Measurements from ENCODE around the gene FSTL4. TPM values are rescaled to one million over a fixed set of nuclear protein-coding genes. Genes with fewer than 3 reads are reported as not detected.
A peak's percentile ranks its signal among the peaks of the same experiment; 100 is the strongest.
"Not testable (repeated sequence)": the region's sequence is repeated elsewhere in the genome, so short reads cannot be mapped to it uniquely, and the experiment has no call there.

Gene FSTL4
- total RNA-seq, 3 donors from 2014 or later: 0.42 to 1.7 (median 0.46) TPM

- Mint-ChIP-seq H3K4me1 (ENCODE audit: low read depth) (no peaks in the 10 kb centered on the region), H3K36me3 (ENCODE audit: insufficient read depth) (peaks cover 2% of the 10 kb centered on the region), H3K4me3 (no peak overlapping the region), H3K27me3 (ENCODE audit: low read depth) (peaks cover 5% of the 10 kb centered on the region), H3K9me3 (no peaks in the 10 kb centered on the region)
- ATAC-seq (no peak), DNase-seq (no peak)
These were observed 408.7 kb downstream of the FSTL4 start for GRCh38 chr5:133203317-133204305.

GRCh38 chr5:133202066-133202665 lies 410.2 kb downstream of the FSTL4 start:
- H3K4me1 Mint-ChIP-seq (ENCODE audit: low read depth): no peaks in the 10 kb centered on the region
- no peaks in the 10 kb centered on the region for H3K9me3 Mint-ChIP-seq

GRCh38 chr5:133201310-133201709 lies 411.0 kb downstream of the FSTL4 start:
- Mint-ChIP-seq H3K4me1 (ENCODE audit: low read depth) (no peaks in the 10 kb centered on the region), H3K36me3 (ENCODE audit: insufficient read depth) (peaks cover 2% of the 10 kb centered on the region), H3K27me3 (ENCODE audit: low read depth) (peaks cover 5% of the 10 kb centered on the region), H3K4me3 (no peak overlapping the region), H3K9me3 (no peaks in the 10 kb centered on the region)
- DNase-seq (no peak), ATAC-seq (no peak)

More at GRCh38 chr5:133202066-133202665, 410.2 kb downstream of the FSTL4 start:
- Mint-ChIP-seq H3K4me3 (no peak overlapping the region), H3K36me3 (ENCODE audit: insufficient read depth) (peaks cover 2% of the 10 kb centered on the region), H3K27me3 (ENCODE audit: low read depth) (peaks cover 5% of the 10 kb centered on the region)
- ATAC-seq: no peak
- no peak for DNase-seq

- ATAC-seq (no peak), DNase-seq (no peak)
- no peaks in the 10 kb centered on the region for H3K9me3 Mint-ChIP-seq
- no peak overlapping the region for H3K4me3 Mint-ChIP-seq
- no peaks in the 10 kb centered on the region for H3K4me1 Mint-ChIP-seq (ENCODE audit: low read depth)
- peaks cover 2% of the 10 kb centered on the region for H3K36me3 Mint-ChIP-seq (ENCODE audit: insufficient read depth)
- H3K27me3 Mint-ChIP-seq (ENCODE audit: low read depth): peaks cover 5% of the 10 kb centered on the region
These were observed 412.1 kb downstream of the FSTL4 start for GRCh38 chr5:133200256-133200655.

- ATAC-seq: no peak
- Mint-ChIP-seq H3K27me3 (ENCODE audit: low read depth) (peaks cover 9% of the 10 kb centered on the region), H3K4me1 (ENCODE audit: low read depth) (no peaks in the 10 kb centered on the region), H3K36me3 (ENCODE audit: insufficient read depth) (peaks cover 2% of the 10 kb centered on the region), H3K4me3 (no peak overlapping the region), H3K9me3 (no peaks in the 10 kb centered on the region)
- no peak for DNase-seq
These were observed 412.7 kb downstream of the FSTL4 start for GRCh38 chr5:133199417-133200178.

GRCh38 chr5:133198511-133198910 lies 413.8 kb downstream of the FSTL4 start:
- peaks cover 2% of the 10 kb centered on the region for H3K36me3 Mint-ChIP-seq (ENCODE audit: insufficient read depth)
- H3K27me3 Mint-ChIP-seq (ENCODE audit: low read depth): peaks cover 9% of the 10 kb centered on the region
- no peaks in the 10 kb centered on the region for H3K9me3 Mint-ChIP-seq
- ATAC-seq (no peak), DNase-seq (no peak)
- no peak overlapping the region for H3K4me3 Mint-ChIP-seq
- no peaks in the 10 kb centered on the region for H3K4me1 Mint-ChIP-seq (ENCODE audit: low read depth)

GRCh38 chr5:133196441-133197085 lies 415.8 kb downstream of the FSTL4 start:
- DNase-seq: no peak
- no peaks in the 10 kb centered on the region for H3K4me1 Mint-ChIP-seq (ENCODE audit: low read depth)
- no peaks in the 10 kb centered on the region for H3K9me3 Mint-ChIP-seq
- no peak overlapping the region for H3K4me3 Mint-ChIP-seq
- ATAC-seq: no peak
- H3K36me3 Mint-ChIP-seq (ENCODE audit: insufficient read depth): peaks cover under 1% of the 10 kb centered on the region
- peaks cover 3% of the 10 kb centered on the region for H3K27me3 Mint-ChIP-seq (ENCODE audit: low read depth)

- no peak for DNase-seq
- Mint-ChIP-seq H3K36me3 (ENCODE audit: insufficient read depth) (no peaks in the 10 kb centered on the region), H3K4me3 (no peak overlapping the region), H3K27me3 (ENCODE audit: low read depth) (peaks cover 3% of the 10 kb centered on the region), H3K4me1 (ENCODE audit: low read depth) (no peaks in the 10 kb centered on the region), H3K9me3 (no peaks in the 10 kb centered on the region)
- ATAC-seq: no peak
These were observed 417.1 kb downstream of the FSTL4 start for GRCh38 chr5:133195250-133195649.

GRCh38 chr5:133193794-133194193 lies 418.5 kb downstream of the FSTL4 start:
- no peaks in the 10 kb centered on the region for H3K4me1 Mint-ChIP-seq (ENCODE audit: low read depth)
- DNase-seq (no peak), ATAC-seq (no peak)
- peaks cover 3% of the 10 kb centered on the region for H3K27me3 Mint-ChIP-seq (ENCODE audit: low read depth)
- H3K36me3 Mint-ChIP-seq (ENCODE audit: insufficient read depth): no peaks in the 10 kb centered on the region
- H3K9me3 Mint-ChIP-seq: no peaks in the 10 kb centered on the region
- no peak overlapping the region for H3K4me3 Mint-ChIP-seq

- DNase-seq: no peak
- no peaks in the 10 kb centered on the region for H3K9me3 Mint-ChIP-seq
- peaks cover 3% of the 10 kb centered on the region for H3K27me3 Mint-ChIP-seq (ENCODE audit: low read depth)
- no peak overlapping the region for H3K4me3 Mint-ChIP-seq
- H3K36me3 Mint-ChIP-seq (ENCODE audit: insufficient read depth): no peaks in the 10 kb centered on the region
- ATAC-seq: no peak
- H3K4me1 Mint-ChIP-seq (ENCODE audit: low read depth): no peaks in the 10 kb centered on the region
These were observed 419.6 kb downstream of the FSTL4 start for GRCh38 chr5:133192716-133193115.

GRCh38 chr5:133189881-133190280 lies 422.5 kb downstream of the FSTL4 start:
- ATAC-seq (no peak), DNase-seq (no peak)
- no peaks in the 10 kb centered on the region for H3K36me3 Mint-ChIP-seq (ENCODE audit: insufficient read depth)
- no peaks in the 10 kb centered on the region for H3K9me3 Mint-ChIP-seq
- no peak overlapping the region for H3K4me3 Mint-ChIP-seq
- no peaks in the 10 kb centered on the region for H3K4me1 Mint-ChIP-seq (ENCODE audit: low read depth)
- peaks cover 3% of the 10 kb centered on the region for H3K27me3 Mint-ChIP-seq (ENCODE audit: low read depth)

GRCh38 chr5:133179405-133179804 lies 432.9 kb downstream of the FSTL4 start:
- no peak for ATAC-seq
- DNase-seq: no peak
- no peak overlapping the region for H3K4me3 Mint-ChIP-seq
- H3K36me3 Mint-ChIP-seq (ENCODE audit: insufficient read depth): no peaks in the 10 kb centered on the region
- H3K4me1 Mint-ChIP-seq (ENCODE audit: low read depth): no peaks in the 10 kb centered on the region
- peaks cover 2% of the 10 kb centered on the region for H3K27me3 Mint-ChIP-seq (ENCODE audit: low read depth)
- no peaks in the 10 kb centered on the region for H3K9me3 Mint-ChIP-seq

GRCh38 chr5:133170756-133171387 lies 441.5 kb downstream of the FSTL4 start:
- H3K27me3 Mint-ChIP-seq (ENCODE audit: low read depth); H3K36me3 Mint-ChIP-seq (ENCODE audit: insufficient read depth): not testable (repeated sequence)

More at GRCh38 chr5:133170756-133171387, 441.5 kb downstream of the FSTL4 start:
- DNase-seq (peak; percentile 32), ATAC-seq (peak; percentile 38 to 46)
- peaks cover 19% of the 10 kb centered on the region for H3K4me1 Mint-ChIP-seq (ENCODE audit: low read depth)
- H3K4me3 Mint-ChIP-seq: peak overlapping the region; percentile 65
- H3K9me3 Mint-ChIP-seq: not testable (repeated sequence)

All from activated T-cell treated with anti-CD3 and anti-CD28 coated beads, Interleukin-2, amount 50 U/mL, for 4 hours (primary cell).